B cell (primary cell): ENCODE results near the gene IQCH.

Source experiments
- CTCF ChIP-seq: fragments of 200-600 bp; IDR thresholded peaks from one replicate; pipeline ENCODE4 v1.8.0; 2022; ENCODE audit warnings: antibody characterized with exemption, mild to moderate bottlenecking
- EZH2 ChIP-seq: IDR thresholded peaks from 2 replicates; pipeline ENCODE4 v1.6.1; 2012; ENCODE audit warnings: borderline replicate concordance, low read depth, mild to moderate bottlenecking, moderate library complexity, low read length; ENCODE audit not compliant: insufficient read depth, poor library complexity, severe bottlenecking

- TF ChIP-seq CTCF (no peak), EZH2 (no peak)
These were observed 39.5 kb upstream of the IQCH start for GRCh38 chr15:67215102-67215501.
